Stimulated activated CD4-positive, alpha-beta T cell treated with anti-CD3 and anti-CD28 coated beads, Interleukin-2, amount 100 ng/mL, for 4 hours (primary cell): ENCODE measurements around the gene PCDHGA6.

Experiments used
- DNase-seq: peaks from one replicate; pipeline ENCODE4 v3.0.0-alpha.2; 2020; ENCODE audit warnings: low read depth

PCDHGA6 gene

GRCh38 chr5:141421489-141421855 is 47.8 kb downstream of the PCDHGA6 start:
- no peak for DNase-seq

- DNase-seq = no peak
Measured at GRCh38 chr5:141422742-141423291, 49.1 kb downstream of the PCDHGA6 start.

GRCh38 chr5:141427783-141428426 is 54.2 kb downstream of the PCDHGA6 start:
- DNase-seq = no peak
